EL (cell line): ENCODE results near the gene BLMH.
A peak's percentile ranks its signal among the peaks of the same experiment; 100 is the strongest.

Source experiments
- DNase-seq: peaks from one replicate; pipeline ENCODE4 v3.0.0-alpha.2; 2016

BLMH gene, protein sequence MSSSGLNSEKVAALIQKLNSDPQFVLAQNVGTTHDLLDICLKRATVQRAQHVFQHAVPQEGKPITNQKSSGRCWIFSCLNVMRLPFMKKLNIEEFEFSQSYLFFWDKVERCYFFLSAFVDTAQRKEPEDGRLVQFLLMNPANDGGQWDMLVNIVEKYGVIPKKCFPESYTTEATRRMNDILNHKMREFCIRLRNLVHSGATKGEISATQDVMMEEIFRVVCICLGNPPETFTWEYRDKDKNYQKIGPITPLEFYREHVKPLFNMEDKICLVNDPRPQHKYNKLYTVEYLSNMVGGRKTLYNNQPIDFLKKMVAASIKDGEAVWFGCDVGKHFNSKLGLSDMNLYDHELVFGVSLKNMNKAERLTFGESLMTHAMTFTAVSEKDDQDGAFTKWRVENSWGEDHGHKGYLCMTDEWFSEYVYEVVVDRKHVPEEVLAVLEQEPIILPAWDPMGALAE

DNA sequence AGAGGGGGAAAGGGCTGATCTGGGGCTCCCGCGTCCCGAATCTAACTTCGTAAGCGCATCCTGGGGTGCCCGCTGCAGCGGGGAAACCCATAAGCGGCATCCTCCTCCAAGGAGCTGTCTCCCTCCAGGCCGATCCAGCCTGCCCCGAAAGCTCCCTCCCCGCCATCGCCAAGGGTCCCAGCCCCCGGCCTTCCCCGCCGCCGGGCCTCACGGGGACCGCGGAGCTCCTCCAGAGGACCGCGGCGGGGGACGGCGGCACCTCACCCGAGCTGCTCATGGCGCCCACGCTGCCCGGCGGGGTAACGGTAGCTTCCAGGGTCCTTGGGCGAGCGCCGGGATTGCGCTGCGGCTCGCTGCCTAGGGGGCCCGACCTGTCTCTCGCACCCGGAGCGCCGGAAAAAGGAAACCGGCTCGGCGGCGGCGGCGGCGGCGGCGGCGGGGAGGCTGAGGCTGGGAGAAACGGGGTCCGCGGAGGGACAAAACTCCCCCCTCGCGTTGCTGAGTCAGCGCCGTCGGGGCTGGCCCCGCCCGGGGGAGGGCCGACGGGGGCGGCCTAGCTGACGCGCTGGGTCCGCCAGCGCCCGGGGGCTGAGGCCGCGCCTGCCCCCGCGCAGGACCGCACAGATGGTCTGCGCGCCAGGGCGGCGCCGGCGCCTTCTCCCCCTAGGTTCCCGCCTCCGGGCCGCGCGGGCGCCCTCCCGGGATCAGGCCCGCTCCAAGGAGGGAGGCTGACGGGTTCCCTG, at the start of gene BLMH:
BLMH (minus strand) TSS at position 402 of the 743 bp plus-strand sequence; CDS start at position 277, 125 bp downstream.
- DNase-seq, result peak; percentile 87

DNA sequence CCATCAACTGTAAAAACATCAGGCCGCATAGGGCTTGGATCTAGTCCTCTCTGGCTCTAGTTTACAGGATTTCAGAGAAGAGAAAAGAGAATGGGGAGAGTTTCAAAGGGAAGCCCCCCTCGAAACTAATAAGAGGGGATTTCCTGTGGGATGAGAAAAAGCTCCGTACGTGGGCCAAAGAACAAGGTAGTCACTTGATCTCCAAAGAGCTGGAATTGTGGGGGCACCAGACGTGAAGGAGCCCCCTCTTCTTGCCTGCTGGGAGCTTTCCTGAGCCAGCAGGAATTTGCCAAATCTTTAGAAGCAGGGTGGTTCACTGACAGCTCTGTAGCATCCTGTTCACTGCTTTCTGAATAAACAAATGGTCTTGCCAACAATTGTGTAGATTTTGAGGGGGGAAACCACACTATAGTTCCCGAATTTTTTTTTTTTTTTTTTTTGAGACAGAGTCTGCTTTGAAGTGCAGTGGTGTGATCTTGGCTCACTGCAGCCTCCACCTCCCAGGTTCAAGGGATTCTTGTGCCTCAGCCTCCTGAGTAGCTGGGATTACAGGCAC, 49.1 kb upstream of the BLMH start:
- DNase-seq, result no peak

DNA sequence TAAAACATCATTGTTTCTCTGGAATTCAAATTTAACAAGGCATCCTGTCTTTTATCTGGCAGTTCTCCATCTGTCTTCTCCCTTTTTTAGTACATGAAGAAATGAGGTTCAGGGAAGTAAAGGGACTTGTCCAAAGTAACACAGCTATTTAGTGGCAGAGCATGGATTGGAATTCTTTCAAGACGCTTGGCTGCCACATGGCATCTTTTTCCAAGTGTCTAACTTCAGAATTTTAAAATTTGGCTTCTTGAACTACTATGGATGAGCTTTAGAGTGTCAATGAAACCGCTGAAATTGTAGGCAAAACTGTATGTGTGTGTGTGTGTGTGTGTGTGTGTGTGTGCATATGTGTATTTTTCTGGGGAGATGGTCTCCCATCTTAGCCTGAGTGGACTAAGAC, 47.3 kb upstream of the BLMH start:
- no peak for DNase-seq

DNA sequence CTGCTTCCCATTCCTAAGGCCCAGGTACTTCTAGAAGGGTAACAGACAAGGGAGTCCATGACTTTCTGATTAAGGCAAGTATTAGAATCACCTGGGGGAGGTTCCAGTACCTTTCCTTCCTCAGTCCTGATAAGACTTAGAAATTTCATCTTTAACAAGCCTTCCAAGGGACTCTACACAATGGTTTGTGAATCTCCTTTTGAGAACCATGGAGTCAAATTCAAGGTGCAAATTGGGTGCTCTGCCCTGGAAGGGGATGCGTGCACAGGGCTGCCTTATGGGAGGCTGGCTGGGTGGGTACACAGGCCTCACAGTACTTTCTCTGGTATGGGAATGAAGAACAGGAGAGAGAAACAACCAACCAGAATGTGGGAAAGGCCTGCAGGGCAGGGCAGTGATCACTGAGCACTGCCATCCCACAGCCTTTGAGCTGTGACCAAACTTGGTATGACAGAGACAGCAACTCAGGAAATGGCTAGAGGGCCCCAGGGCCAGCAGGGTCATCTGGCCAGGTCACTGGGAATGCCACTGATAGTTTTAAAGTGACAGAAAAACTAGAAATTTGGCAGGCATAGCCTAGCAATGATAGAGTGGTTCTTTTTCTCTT, 45.8 kb upstream of the BLMH start:
- no peak for DNase-seq

DNA sequence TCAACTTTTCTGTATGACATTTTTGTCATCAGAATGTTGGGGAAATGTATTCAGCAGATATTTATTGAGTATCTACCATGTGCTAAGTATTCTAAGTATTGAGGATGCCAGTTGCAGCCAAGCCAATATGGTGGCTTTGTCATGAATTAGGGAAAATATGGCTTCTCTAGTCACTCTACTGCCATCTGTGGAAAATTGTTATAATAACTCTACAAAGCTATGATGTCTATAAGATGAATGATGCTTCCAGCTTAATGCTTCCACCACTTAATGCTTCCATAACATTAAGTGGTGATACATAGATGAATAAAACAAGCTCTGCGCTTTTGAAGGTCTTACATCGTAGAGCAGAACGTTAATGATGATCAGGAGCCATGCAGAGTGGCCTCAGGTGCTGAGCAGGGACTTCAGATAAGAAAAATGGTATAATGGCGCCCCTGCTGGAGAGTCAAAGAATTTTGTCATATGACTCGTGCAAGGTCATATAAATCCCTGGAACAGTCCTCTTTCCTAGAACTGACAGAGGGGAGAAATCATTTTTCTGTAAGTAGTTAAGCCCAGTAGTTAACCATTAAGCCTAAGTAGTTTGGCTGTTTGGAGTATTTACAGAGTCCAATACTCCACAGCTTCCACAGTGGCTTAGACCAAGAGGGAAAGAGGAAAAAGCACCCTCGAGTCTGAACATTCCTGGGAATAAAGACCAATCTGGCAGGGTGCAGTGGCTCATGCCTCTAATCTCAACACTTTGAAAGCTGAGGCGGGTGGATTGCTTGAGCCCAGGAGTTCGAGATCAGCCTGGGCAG, 44.8 kb upstream of the BLMH start:
- peak; percentile 66 for DNase-seq

DNA sequence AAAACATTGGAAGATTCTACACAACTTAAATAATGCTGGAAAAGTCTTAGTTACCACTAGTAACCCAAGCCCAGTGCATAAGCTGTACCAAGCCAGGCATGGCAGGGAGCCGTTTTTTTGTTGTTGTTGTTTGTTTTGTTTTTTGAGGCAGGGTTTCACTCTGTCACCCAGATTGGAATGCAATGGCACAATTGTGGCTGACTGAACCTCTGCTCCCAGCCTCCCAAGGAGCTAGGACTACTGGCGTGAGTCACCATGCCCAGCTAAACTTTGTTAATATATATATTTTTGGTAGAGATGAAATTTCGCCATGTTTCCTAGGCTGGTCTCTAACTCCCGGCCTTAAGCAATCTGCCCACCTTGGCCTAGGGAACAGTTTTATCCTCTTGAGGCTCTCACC, 42.7 kb upstream of the BLMH start:
- DNase-seq, result no peak

DNA sequence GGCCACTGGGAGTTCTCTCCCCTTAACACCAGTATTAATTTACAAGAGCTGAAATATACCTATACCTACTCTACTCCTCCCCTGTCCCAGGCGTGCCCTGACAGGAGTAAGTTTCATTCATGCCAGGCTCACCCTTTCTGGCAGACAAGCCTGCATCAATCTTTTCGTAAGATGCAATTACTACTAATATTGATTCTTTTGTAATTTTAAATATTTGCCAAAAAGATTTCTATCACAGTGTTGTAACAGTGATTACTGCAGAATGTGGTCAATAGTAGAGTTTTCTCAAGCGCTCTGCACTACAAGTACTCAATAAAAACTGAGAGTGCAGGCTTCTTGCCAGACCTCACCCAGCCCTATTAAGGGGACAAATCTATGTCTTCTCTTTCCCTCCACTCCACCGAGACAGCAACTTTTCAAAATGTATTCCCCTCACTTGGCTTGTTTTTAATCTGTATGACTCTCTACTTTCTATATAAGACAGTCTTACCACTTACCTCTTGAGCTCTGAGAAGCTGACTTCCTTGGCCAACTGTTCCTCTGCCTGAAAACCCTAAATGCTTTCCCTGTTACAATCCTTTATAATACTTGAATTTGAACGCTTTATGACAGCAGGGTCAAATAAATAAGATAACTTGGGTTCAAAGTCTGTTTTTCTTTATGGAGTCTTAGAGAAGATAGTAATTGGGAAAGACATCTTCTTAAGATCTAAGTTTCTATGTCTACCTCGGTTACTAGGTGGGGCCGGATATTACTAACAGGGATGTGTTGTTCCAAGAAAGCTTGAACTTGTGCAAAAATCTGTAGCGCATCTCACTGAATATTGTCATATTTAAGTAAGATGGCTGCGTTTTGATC, 42.0 kb upstream of the BLMH start, which contains the start of gene TMIGD1:
TMIGD1 (minus strand) TSS at position 555 of the 858 bp plus-strand sequence. CDS start 1,924 bp downstream, outside the sequence.
- DNase-seq, result no peak

DNA sequence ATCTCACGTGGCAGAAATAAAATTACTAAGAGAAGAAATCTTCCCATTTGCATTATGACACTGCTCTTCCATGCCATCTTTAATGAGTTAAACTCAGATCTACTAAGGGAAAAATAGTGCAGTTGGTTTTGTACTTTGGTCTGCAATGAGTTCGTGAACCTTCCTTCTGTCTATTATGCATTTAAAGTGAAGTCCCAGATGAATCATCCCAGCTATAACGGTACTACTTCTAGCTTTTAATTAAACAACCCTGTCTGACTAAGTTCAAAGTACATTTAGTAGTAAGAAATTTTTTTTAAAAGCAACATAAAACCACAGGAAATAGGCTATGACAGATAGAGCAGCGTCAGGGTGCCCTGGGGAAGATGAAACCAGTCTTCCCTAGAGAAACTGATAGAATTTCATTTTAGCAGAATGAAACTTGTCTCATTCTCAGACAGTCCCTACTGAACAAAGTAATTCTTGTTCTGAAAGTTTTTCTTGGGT, 40.4 kb upstream of the BLMH start:
- peak; percentile 73 for DNase-seq

DNA sequence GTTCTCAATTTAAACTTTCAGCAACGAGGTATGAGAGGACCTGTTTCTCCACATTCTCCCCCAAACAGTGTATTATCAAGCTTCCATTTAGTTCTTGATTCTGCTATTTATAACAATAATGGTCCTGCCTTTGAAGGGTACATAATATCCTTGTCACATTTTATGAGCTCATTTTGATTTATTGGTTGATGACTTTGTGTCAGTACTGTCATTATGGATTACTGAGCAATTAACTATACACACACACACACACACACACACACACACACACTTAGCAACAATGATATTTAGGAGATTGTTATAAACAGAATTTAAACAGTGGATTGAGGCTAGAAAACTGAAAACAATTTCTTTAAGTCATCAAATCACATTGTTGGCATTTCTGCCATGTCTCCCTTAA, 35.1 kb upstream of the BLMH start:
- no peak for DNase-seq

DNA sequence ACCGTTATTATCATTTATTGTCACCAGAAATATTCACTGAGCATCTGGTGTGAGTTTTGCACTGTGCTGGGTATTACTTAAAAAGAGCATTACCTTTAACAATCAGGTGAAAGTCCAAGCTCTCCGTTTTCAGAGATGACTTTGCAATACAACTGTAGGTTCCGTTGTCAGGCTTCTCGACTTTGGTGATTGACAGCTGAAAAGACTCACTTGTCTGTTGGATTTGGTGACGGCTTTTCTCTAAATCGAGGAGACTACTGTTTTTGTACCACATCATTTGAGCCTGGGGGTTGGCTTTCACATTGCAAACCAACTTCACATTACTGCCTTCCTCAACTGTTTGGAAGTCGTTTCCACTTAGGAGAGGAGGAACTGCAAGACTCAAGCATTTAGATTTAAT, 33.0 kb upstream of the BLMH start:
- no peak for DNase-seq

DNA sequence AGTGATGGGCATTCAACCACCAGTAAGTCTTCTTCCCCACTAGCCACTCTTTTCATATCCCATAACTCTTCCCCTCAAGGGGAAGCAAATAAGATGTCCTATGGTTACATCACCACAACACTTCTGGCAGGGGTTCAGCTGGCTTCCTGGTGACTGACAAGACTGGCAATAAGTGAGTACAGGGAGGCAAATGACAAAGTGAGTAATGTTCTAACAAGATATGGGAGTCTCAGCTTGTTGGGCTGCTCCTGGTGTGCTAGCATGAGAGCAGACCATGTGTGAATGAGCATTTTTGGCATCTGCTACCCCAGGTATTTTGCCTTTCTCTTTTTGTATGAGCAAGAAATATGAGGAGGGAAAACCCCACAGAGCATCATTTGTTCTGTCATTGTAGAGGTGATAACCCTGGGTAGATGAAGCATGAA, 32.2 kb upstream of the BLMH start:
- DNase-seq, result peak; percentile 64

DNA sequence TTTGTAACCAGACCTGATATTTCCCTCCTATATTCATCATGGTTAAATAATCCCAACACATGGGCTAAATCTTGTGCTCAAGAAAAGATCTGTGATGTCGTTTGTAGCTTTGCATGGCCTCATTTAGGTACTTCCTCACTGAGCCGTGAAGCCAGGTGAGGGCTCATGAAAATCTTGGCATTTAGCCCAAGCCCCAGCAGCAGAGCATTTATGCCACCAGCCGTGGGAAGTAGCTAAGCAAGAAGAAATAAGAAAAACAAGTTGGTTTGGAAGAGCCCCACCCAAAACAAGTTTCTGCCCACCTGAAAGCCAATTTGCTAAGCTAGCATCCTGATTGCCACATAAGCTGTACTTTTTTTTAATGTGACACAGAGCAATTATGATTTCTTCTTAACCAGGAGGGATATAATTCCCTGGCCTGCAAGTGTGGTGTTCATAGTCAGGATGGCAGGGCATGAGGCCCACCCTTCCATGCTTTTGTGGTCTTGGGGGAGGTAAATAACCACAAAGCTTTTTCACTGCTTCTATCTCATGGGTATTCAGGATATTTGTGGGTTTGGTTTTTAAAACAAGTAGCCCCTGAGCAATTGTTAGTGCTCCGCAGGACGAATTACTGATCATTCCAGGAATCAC, 31.6 kb upstream of the BLMH start:
- DNase-seq, result no peak

DNA sequence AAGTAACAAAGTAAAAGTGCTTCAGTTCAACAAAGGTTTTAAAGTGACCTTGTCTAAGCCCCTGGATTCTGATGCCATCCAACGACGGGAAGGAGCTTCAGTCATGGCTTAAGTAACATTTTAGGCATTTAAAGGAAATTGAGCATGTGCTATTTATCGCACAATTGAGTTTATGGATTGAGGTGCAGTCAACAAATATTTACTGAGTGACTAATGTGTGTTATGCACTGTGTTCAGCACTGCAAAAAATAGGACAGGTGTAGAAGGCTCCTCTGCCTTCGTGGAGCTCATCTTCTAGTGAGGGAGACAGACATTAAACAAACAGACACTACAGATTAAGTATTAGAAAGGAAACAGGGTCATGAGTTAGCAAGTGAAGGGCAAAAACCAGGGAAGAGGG, 29.6 kb upstream of the BLMH start:
- no peak for DNase-seq

DNA sequence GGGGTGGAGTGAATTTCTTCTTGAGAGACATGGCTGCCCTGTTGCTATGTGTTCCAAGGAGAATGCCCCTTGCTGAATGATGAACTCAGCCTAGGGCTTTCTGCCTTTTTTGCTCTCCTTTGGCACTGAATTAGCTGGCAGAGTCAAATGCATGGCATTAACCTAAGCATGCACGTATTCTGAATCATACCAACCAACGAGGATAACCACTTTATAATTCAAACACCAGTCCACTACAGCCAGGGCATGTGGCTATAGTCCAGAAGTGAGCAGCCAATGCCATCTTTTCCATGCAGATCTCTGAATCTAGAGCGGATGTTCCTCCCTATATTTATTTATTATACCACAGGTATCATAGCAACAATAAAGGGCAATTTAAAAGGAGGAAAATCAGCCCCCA, 26.4 kb upstream of the BLMH start:
- no peak for DNase-seq

DNA sequence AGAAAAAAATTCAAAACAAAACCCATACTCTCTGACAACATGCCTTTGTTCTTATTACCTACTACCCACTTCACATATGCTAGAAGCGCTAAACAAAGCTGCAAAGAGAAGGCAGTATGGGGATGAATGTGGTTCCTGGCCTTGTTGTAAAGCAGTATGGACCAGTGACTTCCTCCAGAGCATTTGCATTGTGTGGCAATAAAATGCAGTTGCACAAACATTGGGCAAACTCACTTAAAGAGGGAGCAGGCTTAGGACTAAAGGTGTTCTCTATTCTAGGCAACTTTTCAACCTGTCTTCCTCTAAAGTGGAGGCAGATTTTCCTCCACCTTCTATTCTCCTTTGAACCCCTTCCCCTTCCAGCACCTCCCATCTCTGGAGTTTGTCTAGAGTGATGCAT, 25.0 kb upstream of the BLMH start:
- no peak for DNase-seq

DNA sequence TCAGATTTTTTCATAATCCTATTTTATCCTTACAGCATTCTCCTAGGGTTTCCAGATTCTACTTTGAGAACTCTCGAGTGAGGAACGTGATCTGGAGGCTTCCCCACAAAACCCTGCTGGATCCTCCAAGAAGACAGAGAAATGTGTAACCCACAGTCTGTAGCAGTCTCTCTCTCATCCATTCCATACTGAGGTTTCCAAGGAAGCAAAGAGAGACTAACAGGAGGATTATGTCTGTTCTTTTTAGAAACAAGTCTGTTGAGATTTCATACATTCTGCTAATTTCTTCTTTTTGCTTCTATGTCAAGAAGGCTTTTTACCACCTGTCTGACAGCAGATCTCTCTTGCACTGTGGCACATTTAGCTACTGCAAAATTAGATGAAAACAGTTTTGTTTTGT, 23.4 kb upstream of the BLMH start:
- no peak for DNase-seq

DNA sequence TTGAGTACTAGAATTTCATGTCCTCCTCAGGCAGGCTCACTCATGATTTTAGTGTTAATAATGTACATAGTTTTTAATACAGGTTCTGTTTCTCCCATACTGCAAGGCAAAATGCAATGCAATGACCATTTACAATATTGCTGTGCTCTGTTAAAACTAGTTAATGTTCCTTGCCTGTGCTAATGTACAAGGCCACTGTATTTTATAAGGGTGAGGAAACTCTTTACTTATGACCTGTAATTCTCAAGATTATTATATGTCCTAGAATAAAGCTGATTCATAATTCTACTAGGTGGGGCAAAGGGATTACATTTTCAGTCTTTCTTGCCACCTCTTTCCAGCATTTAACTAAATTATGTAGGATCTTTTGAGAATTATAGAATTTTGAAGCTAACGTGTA, 22.7 kb upstream of the BLMH start:
- DNase-seq, result no peak

DNA sequence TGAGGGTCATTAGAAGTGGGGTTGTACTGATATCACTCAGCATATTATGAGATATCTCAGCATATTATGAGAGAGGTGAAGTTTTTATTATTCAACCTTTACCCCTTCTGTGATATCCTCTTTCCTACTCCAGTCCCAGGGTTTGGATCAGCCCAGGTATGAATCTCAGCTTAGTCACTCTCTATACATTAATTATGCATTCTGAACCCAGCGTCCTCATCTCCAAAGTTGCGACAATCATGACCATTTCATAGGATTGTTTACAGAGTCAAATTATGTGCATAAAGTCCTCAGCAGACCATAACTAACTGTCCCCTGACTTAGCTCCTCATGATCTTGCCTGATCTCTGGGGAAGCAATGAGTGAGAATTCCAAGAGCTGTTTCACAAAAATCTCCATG, 20.5 kb upstream of the BLMH start:
- DNase-seq, result no peak

DNA sequence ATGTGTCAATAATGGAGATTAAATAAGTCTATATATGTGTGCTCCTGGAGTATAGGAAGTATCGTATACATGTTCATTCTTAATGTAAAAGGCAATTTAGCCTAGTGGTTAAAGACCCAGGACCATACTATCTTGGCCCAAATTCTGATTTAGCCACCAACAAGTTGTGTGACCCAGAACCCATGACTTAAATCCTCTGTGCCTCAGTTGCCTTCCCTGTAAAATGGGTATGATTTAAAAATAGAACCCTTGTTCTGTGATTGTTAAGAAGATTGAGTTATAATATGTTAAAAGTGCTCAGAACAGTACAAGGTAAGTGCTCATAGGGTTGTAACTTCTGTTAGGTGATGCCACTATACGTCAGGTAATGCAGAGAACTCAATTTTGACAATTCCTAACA, 18.8 kb upstream of the BLMH start:
- no peak for DNase-seq

DNA sequence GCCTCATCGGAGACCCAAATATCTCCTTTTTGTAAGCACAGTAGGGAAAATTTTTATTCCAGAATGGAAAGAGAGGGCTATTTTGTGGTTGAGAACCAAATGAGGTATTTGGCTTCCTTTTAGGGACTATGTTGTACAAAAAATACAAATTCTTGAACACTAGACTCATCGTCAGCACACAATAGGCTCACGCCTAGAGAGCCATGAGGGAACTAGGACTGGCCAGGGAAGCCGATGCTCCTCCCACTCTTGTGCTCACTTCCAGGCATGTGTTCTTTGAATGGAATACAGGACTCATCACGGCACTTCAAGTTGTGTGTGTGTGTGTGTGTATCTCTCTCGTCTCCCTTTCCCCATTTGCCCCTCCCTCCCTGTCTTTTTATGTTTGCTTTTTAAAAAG, 17.8 kb upstream of the BLMH start:
- DNase-seq, result peak; percentile 34

DNA sequence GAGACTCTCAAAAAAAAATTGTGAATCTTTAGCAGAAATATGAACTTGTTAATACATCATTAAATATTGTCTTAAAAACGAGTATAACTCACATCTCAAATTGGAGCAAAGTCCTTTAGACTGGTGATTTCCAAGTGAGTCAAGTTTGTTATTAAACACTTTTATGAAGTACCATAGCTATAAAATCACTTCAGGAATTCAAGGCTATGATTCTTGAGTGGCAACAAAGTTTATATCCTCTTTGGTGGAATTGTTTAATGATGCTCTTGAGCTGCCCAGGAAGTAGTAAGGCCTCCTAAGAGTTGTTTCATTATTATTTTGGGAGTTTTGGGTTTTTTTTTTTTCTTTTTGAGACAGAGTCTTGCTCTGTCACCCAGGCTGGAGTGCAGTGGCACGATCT, 16.7 kb upstream of the BLMH start:
- no peak for DNase-seq
